Lower leg skin (tissue), 3 donors: ENCODE results near the gene CACNA1A.

ENCODE experiments used
- CTCF ChIP-seq, 3 donors: fragments of 450-650 bp; IDR thresholded peaks; one replicate each; pipeline ENCODE4 v1.5.1; 2016; ENCODE audit warnings: antibody characterized with exemption in 3 of 3, mild to moderate bottlenecking in 3 of 3, moderate library complexity in 2 of 3
- POLR2A ChIP-seq, 2 donors: fragments of 450-650 bp; IDR thresholded peaks; one replicate each; pipeline ENCODE4 v1.6.1; 2016 to 2017; ENCODE audit warnings: antibody characterized with exemption in 2 of 2, mild to moderate bottlenecking in 1 of 2, moderate library complexity in 1 of 2

- TF ChIP-seq CTCF (IDR thresholded peaks at IDR 0.05): no peak
- no peak for TF ChIP-seq POLR2A (IDR thresholded peaks at IDR 0.05)
Measured at GRCh38 chr19:13475044-13475443, 31.2 kb downstream of the CACNA1A start.
